B cell (primary cell): ENCODE data around the gene WDR64. TPM values are rescaled to one million over a fixed set of nuclear protein-coding genes. Genes with fewer than 3 reads are reported as not detected.

ENCODE experiments used
- ATAC-seq: fragments of 200-7000 bp; cut with Tn5 transposase; one replicate; pipeline ENCODE4 v1.10.0; 2021; ENCODE audit warnings: low read depth, mild to moderate bottlenecking, moderate number of reproducible peaks, moderate library complexity
- CTCF ChIA-PET: fragments of 350-600 bp; sonication (Branson Sonifier 250); formaldehyde crosslinking; loops from one replicate; lab custom pipeline; 2021; ENCODE audit warnings: antibody characterized with exemption, inconsistent platforms; lab: Charles Lee
- POLR2A ChIA-PET: fragments of 350-600 bp; sonication (Branson Sonifier 250); formaldehyde crosslinking; loops from one replicate; lab custom pipeline; 2021; ENCODE audit warnings: antibody characterized with exemption; lab: Charles Lee
- DNase-seq: peaks from one replicate; pipeline ENCODE4 v3.0.0; 2013
- H2AFZ ChIP-seq: 2 replicates; pipeline ENCODE4 v1.6.1; 2012; ENCODE audit warnings: mild to moderate bottlenecking, low read depth, low read length; ENCODE audit not compliant: insufficient read depth, poor library complexity, severe bottlenecking
- H3K27ac ChIP-seq, 2 donors: 1 replicate in 1 of 2; 2 replicates in 1 of 2; pipeline ENCODE4 v1.5.1; 2012 to 2013; ENCODE audit warnings: low read length in 2 of 2, mild to moderate bottlenecking in 2 of 2, moderate library complexity in 1 of 2
- H3K27me3 ChIP-seq, 4 experiments: fragments of 200-600 bp in 1 of 4; sonication (generic) in 1 of 4; replicated peaks in 1 of 4; 1 replicate in 2 of 4; 2 replicates in 2 of 4; pipeline versions ENCODE4 v1.6.1 to v1.7.0; 2013 to 2016; ENCODE audit warnings: low read length in 3 of 4, mild to moderate bottlenecking in 2 of 4, mixed read lengths in 1 of 4, moderate library complexity in 1 of 4; ENCODE audit not compliant: insufficient read depth in 4 of 4, control insufficient read depth in 3 of 4; ENCODE audit errors: control extremely low read depth in 1 of 4
- H3K36me3 ChIP-seq, 2 experiments: replicated peaks in 1 of 2; 1 replicate in 1 of 2; 2 replicates in 1 of 2; pipeline versions ENCODE4 v1.6.1 to v1.7.1; 2013; ENCODE audit warnings: low read length in 1 of 2; ENCODE audit not compliant: insufficient read depth in 2 of 2, control insufficient read depth in 1 of 2; ENCODE audit errors: control extremely low read depth in 1 of 2, extremely low read depth in 1 of 2
- H3K4me1 ChIP-seq, 2 donors: fragments of 200-600 bp in 1 of 2; sonication (generic) in 1 of 2; 1 replicate in 1 of 2; 2 replicates in 1 of 2; pipeline versions ENCODE4 v1.5.1 to v1.6.1; 2013 to 2017; ENCODE audit warnings: low read length in 2 of 2; ENCODE audit not compliant: control insufficient read depth in 2 of 2, insufficient read depth in 2 of 2
- H3K4me2 ChIP-seq: replicated peaks from 2 replicates; pipeline ENCODE3; 2012; ENCODE audit warnings: mild to moderate bottlenecking, low read depth, low read length; ENCODE audit not compliant: poor library complexity, severe bottlenecking
- H3K4me3 ChIP-seq, 5 experiments: fragments of 200-600 bp in 1 of 5; sonication (generic) in 1 of 5; 1 replicate in 3 of 5; 2 replicates in 2 of 5; pipeline versions ENCODE4 v1.5.1 to v1.7.0; 2011 to 2016; ENCODE audit warnings: low read length in 4 of 5, mild to moderate bottlenecking in 4 of 5, low read depth in 2 of 5, control low read depth in 1 of 5, moderate library complexity in 1 of 5; ENCODE audit not compliant: insufficient read depth in 1 of 5; ENCODE audit errors: control extremely low read depth in 1 of 5, extremely low read depth in 1 of 5
- H3K79me2 ChIP-seq: fragments of 200-600 bp; sonication (generic); one replicate; pipeline ENCODE4 v1.6.0; 2016; ENCODE audit warnings: low read length; ENCODE audit not compliant: control insufficient read depth, insufficient read depth
- H3K9ac ChIP-seq: fragments of 200-600 bp; sonication (generic); 2 replicates; pipeline ENCODE4 v1.6.1; 2017; ENCODE audit warnings: mild to moderate bottlenecking, low read length, moderate library complexity
- H3K9me3 ChIP-seq, 3 donors: one replicate each; pipeline versions ENCODE4 v1.6.1 to v1.7.1; 2013; ENCODE audit warnings: low read length in 2 of 3; ENCODE audit not compliant: control insufficient read depth in 2 of 3, insufficient read depth in 1 of 3; ENCODE audit errors: control extremely low read depth in 1 of 3
- H4K20me1 ChIP-seq: 2 replicates; pipeline ENCODE4 v1.6.0; 2012; ENCODE audit warnings: mild to moderate bottlenecking, low read length; ENCODE audit not compliant: insufficient read depth, control insufficient read depth, poor library complexity, severe bottlenecking
- H3K27ac Mint-ChIP-seq: one replicate; pipeline ENCODE4 v1.8.0; 2021; ENCODE audit warnings: mixed read lengths
- H3K27me3 Mint-ChIP-seq: one replicate; pipeline ENCODE4 v1.8.0; 2021; ENCODE audit warnings: mixed read lengths
- H3K4me1 Mint-ChIP-seq: one replicate; pipeline ENCODE4 v1.8.0; 2021; ENCODE audit warnings: mixed read lengths
- H3K4me3 Mint-ChIP-seq: one replicate; pipeline ENCODE4 v1.8.0; 2021; ENCODE audit warnings: mixed read lengths
- H3K9me3 Mint-ChIP-seq: one replicate; pipeline ENCODE4 v1.8.0; 2022; ENCODE audit warnings: mixed read lengths; ENCODE audit not compliant: insufficient read depth
- EZH2 ChIP-seq: IDR thresholded peaks from 2 replicates; pipeline ENCODE4 v1.6.1; 2012; ENCODE audit warnings: borderline replicate concordance, low read depth, mild to moderate bottlenecking, moderate library complexity, low read length; ENCODE audit not compliant: insufficient read depth, poor library complexity, severe bottlenecking
- WGBS: methylation state at CpG from one replicate; pipeline ENCODE4 v1.1.5; 2013; ENCODE audit warnings: missing lambda C conversion rate; ENCODE audit not compliant: insufficient coverage; 5-methylcytosine and 5-hydroxymethylcytosine counted together
- intact Hi-C: fragments of 100-400 bp; cut with micrococcal nuclease; formaldehyde crosslinking; loops from one replicate; pipeline ENCODE4 v1.10.0; 2022
- polyA plus RNA-seq: library from polyadenylated mRNA; depleted of rRNA; stranded (reverse); fragments of >200 nt; gene quantifications from 2 replicates; pipeline ENCODE4 v1.2.3, GENCODE V29; 2012
- total RNA-seq, 2 donors: library from RNA; stranded (reverse); fragments of 120-200 nt in 1 of 2; gene quantifications; 1 replicate in 1 of 2; 2 replicates in 1 of 2; pipeline versions ENCODE4 v1.2.3 to v1.2.4, GENCODE V29; 2013 to 2022
- TF ChIP-seq, protein P1 (sequence below): fragments of 200-600 bp; IDR thresholded peaks from one replicate; pipeline ENCODE4 v1.8.0; 2022; ENCODE audit warnings: antibody characterized with exemption, mild to moderate bottlenecking

Gene WDR64
- total and polyA plus RNA-seq, 2 donors (not counting 1 experiment from before 2014, with no cell fraction given) = 0.13 TPM; not detected in 1

GRCh38 chr1:241646201-241646600 lies 5.9 kb upstream of the WDR64 start:
- Histone ChIP-seq H3K79me2 (no peaks in the 10 kb centered on the region), H3K4me3 (no peak overlapping the region), H3K4me2 (no peak overlapping the region), H4K20me1 (no peaks in the 10 kb centered on the region), H2AFZ (no peak overlapping the region), H3K27ac (no peak overlapping the region), H3K9ac (no peak overlapping the region), H3K27me3 (no peaks in the 10 kb centered on the region), H3K4me1 (no peaks in the 10 kb centered on the region), H3K9me3 (peaks cover 0 to 4% (median 0%) of the 10 kb centered on the region in 3 donors), H3K36me3 (no peaks in the 10 kb centered on the region)
- TF ChIP-seq EZH2 = no peak
- TF ChIP-seq, protein P1, sequence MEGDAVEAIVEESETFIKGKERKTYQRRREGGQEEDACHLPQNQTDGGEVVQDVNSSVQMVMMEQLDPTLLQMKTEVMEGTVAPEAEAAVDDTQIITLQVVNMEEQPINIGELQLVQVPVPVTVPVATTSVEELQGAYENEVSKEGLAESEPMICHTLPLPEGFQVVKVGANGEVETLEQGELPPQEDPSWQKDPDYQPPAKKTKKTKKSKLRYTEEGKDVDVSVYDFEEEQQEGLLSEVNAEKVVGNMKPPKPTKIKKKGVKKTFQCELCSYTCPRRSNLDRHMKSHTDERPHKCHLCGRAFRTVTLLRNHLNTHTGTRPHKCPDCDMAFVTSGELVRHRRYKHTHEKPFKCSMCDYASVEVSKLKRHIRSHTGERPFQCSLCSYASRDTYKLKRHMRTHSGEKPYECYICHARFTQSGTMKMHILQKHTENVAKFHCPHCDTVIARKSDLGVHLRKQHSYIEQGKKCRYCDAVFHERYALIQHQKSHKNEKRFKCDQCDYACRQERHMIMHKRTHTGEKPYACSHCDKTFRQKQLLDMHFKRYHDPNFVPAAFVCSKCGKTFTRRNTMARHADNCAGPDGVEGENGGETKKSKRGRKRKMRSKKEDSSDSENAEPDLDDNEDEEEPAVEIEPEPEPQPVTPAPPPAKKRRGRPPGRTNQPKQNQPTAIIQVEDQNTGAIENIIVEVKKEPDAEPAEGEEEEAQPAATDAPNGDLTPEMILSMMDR = no peak
- intact Hi-C loops = no loop called here
- 97% methylated on average over 7 of the region's 7 CpGs for WGBS
- CTCF ChIA-PET = interaction anchor here (0.6 kb wide), 1 partner anchor 35 kb away, joined by 6 read pairs; no protein-coding TSS in a partner anchor
- peaks cover 6% of the 10 kb centered on the region for H3K4me1 Mint-ChIP-seq
- no peak overlapping the region for H3K4me3 Mint-ChIP-seq
- POLR2A ChIA-PET = no interaction called here
- H3K9me3 Mint-ChIP-seq = peaks cover 3% of the 10 kb centered on the region
- ATAC-seq (no peak), DNase-seq (no peak)
- H3K27me3 Mint-ChIP-seq = peaks cover 6% of the 10 kb centered on the region
- H3K27ac Mint-ChIP-seq = no peak overlapping the region

DNA sequence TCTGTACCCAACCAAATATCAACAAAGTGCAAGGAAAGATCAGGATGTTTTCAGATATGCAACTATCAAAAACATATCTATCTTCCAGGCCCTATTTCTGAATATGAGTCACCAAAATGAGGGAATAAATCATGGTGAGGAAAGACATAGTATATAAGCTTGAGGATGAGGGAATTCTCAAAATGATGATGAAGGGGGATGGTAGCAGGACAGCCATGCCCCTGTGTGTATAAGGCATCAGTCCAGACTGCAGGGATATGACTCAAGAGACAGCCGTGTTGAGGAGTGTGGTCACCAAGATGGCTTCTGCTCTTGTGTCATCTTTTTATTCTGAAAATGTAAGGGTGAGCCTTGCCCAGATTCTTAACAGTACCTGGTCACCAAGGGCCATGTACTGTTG lies 4.4 kb upstream of the WDR64 start:
- Histone ChIP-seq H3K9ac (no peak overlapping the region), H3K4me1 (no peaks in the 10 kb centered on the region), H4K20me1 (no peaks in the 10 kb centered on the region), H3K4me2 (no peak overlapping the region), H3K79me2 (no peaks in the 10 kb centered on the region), H3K4me3 (no peak overlapping the region), H3K9me3 (peaks cover 0 to 4% (median 0%) of the 10 kb centered on the region in 3 donors), H3K27ac (no peak overlapping the region), H3K36me3 (no peaks in the 10 kb centered on the region), H2AFZ (no peak overlapping the region), H3K27me3 (no peaks in the 10 kb centered on the region)
- ATAC-seq = no peak
- Mint-ChIP-seq H3K4me3 (no peak overlapping the region), H3K27me3 (peaks cover 6% of the 10 kb centered on the region), H3K4me1 (peaks cover 3% of the 10 kb centered on the region), H3K27ac (no peak overlapping the region), H3K9me3 (no peaks in the 10 kb centered on the region)
- TF ChIP-seq, protein P1 = no peak
- no peak for TF ChIP-seq EZH2
- 100% methylated on average over 1 of the region's 1 CpG for WGBS
- ChIA-PET POLR2A (no interaction called here), CTCF (interaction anchor here (0.6 kb wide), 1 partner anchor 371 kb away, joined by 3 read pairs; no protein-coding TSS in a partner anchor)
- intact Hi-C loops = no loop called here
- DNase-seq = no peak
